ENCODE data around the gene SHISA7.
A peak's percentile ranks its signal among the peaks of the same experiment; 100 is the strongest.
"Not testable (repeated sequence)": the region's sequence is repeated elsewhere in the genome, so short reads cannot be mapped to it uniquely, and the experiment has no call there.

Gene SHISA7

DNA sequence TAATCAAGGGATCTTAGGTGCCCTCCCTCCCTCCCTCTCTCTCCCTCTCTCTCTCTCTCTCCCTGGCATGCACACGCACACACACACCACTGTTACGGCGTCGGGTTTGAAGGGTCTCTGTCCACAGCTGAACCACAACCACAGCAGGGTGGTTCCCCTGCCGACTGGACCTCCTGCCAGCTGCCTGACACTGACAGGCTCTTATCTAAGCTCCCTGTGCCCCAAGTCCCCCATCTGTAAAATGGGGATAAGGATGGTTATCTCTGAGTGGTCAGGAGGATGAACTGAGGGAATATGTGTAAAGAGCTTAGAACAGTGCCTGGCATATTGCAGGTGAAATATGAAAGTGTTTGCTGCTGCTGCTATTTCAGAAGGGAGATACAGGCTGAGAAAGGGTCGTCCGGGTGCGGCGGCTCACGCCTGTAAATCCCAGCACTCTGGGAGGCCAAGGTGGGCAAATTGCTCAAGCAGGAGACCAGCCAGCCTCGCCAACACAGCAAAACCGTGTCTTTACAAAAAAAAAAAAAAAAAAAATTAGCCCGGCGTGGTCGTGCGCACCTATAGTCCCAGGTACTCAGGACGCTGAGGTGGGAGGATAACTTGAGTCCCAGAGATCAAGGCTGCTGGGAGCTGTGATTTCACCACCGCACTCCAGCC lies 852 bp upstream of the SHISA7 start:
- no peak for DNase-seq

DNA sequence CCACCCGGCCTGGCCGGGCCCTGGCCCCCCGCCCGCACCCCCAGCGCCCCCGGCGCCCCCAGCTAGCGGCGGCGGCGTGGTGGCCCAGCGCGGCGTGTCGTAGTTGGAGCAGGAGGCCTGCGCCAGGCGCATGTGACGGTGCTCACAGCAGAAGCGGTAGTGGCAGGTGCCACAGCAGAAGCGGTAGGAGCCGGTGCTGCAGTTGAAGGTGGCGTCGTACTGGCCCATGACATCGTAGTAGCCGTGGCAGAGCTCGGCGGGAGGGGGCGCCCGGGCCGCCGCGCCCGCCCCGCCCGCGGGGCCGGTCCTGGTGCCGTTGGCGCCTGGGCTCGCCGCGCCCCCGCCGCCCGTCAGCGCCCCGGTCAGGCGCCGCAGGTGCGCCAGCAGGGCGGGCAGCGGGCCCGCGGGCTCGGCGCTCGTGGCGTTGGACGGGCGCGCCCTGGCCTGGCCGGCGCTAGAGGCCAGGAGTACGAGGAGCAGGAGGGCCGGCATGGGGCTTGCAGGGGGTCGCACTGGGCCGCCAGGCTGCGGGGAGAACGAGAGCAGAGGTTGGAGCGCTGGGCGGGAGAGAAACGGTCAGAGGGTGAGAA lies 633 bp downstream of the SHISA7 start:
- DNase-seq = no peak

DNA sequence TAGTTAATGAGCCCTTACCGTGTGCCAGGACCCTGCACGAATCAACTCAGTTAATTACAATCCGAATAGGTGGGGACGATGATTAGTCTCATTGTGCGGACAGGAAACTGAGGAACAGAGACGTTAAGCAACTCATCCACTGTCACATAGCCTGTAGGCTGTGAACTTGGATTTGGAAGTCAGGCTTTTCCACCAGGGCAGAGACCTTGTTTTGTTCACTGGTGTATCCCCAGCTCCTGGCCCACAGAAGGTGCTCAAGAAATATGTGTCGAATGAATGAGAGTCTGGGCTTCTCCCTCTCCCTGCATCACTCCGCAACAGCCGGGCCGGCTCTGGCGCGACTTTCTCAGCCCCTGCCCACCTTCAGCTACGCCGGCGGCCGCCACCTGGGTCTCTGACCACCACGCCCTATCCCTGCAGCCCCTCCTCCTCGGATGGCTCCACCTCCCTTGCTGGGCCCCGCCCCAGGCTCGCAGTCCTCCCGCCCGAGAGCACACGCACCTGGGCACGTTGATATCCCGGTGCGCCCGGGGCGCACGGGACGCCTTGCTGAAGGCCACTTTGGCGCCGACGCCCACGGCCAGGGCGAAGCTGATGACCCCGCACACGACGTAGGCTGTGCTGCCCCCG lies 1.3 kb downstream of the SHISA7 start:
- no peak for DNase-seq

DNA sequence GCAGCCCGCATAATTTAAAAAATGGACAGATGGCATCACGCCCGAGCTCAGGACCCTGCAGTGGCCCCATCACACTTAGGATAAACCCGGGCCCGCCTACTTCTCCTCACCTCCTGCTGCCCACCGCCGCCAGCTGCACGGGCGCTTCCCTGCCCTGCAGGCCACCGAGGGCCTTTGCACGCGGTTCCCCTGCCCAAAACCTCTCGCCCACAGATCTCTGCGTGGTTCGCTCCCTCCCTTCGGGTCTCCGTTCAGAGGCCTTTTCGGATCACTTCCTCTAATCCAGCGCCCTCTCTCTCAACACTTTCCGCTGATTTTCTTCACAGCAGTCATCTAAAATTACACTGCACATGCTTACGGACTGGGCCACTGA lies 1.8 kb downstream of the SHISA7 start:
- no peak for DNase-seq

DNA sequence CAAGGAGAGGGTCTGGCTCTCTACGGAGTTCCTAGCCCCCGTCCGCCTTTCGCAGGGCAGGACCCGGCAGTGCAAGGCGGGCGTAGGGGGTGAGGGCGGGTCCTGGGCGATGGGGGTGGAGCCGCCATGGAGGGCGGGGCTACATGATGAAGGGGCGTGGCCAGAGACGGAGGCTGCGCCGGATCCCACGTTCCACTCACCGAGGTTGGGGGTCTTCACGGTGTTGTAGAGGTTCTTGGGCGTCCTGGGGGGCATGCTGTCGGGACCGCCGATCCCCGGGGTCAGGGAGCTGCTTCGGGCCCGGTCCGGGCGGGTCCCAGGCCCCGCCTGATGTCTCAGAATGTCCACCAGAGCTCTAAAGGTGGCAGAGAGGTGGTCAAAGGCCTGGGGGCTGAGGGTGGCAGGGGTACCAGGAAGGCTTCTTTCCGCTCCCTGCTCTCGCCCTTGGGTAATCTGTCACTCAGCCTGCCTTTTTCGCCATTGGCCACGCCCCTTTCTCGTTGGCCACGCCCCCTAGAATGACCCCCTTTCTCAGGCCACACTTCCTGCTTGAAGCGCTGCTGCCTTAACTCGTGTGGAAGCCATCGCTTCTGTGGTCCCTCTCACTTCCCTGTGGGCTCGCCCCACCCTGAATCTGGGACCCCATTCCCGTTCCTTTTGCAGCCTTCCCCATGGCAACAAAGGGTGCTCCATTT lies 2.5 kb downstream of the SHISA7 start:
- no peak for DNase-seq

DNA sequence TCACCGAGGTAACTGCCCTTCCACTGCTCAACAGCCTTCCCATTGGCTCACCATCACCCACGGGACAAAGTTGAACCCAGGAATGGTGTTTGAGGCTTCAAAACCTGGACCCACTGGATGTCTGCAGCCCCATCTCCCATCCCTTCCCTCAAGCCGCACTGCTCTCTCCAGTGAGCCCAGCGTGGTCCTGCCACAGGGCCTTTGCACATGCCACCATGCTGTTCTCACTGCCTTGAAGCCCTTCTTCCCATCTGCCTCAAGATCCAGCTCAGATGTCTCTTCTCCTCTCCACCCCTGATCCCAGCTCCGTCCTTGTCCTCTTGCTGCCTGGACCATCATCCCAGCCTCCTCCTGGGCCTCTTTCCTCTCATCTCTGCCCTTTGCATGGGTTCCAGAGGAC lies 4.0 kb downstream of the SHISA7 start:
- DNase-seq = no peak

DNA sequence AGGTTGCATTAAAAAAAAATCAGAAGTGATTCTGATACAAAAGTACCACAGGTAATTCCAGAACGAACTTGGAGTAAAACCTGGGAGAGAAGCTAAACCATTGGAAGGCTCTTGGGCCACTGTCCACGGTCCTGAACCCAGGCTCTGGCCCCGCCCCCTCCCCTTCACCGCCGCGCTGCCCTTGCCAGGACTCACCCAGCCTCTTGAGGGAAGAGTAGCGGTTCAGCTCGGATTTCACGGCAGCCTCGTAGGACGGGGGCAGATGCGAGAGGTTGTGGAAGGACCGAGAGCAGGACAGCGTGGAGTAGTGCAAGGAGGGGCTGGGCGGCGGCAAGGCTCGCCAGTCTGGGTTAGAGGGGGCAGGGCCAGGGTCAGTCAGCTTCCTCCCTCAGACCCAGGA lies 5.7 kb downstream of the SHISA7 start:
- DNase-seq = no peak

DNA sequence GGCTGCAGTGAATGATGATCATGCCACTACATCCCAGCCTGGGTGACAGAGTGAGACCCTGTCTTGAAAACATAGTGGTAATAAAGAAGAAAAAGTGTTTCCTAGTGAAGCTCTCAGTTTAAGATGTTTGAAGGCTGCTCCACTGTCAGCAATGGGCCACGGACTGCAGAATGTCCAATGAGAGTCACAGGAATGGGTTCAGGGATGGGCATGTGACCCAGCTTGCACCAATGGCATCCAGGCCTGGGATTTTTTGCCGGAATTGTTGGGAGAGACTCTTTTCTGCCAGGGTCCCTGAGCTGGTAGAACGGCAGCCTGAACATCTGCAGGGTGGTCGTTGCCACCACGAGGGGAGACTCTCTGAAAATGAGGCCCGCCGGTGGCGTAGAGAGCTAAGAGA lies 6.3 kb downstream of the SHISA7 start:
- no peak for DNase-seq

DNA sequence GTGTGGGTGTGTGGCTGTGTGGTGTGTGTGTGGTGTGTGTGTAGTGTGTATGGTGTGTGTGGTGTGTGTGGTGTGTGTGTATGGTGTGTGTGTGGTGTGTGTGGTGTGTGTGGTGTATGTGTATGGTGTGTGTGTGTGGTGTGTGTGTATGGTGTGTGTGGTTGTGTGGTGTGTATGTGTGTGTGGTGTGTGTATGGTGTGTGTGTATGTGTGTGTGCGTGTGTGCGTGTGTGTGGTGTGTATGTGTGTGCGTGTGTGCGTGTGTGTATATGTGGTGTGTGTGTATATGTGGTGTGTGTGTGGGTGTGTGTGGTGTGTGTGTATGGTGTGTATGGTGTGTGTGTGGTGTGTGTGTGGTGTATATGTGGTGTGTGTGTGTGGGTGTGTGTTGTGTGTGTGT lies 8.1 kb downstream of the SHISA7 start:
- no peak for DNase-seq

DNA sequence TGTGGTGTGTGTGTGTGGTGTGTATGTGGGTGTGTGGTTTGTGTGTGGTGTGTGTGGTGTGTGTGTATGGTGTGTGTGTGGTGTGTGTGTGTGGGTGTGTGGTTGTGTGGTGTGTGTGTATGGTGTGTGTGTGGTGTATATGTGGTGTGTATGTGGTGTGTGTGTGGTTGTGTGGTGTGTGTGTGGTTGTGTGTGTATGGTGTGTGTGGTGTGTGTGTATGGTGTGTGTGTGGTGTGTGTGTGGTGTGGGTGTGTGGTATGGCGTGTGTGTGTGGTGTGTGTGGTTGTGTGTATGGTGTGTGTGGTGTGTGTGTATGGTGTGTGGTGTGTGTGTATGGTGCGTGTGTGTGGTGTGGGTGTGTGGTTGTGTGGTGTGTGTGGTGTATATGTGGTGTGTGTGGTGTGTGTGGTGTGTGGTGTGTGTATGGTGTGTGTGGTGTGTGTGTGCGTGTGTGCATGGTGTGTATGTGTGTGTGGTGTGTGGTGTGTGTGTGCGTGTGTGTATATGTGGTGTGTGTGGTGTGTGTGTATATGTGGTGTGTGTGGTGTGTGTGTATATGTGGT lies 8.7 kb downstream of the SHISA7 start:
- no peak for DNase-seq

DNA sequence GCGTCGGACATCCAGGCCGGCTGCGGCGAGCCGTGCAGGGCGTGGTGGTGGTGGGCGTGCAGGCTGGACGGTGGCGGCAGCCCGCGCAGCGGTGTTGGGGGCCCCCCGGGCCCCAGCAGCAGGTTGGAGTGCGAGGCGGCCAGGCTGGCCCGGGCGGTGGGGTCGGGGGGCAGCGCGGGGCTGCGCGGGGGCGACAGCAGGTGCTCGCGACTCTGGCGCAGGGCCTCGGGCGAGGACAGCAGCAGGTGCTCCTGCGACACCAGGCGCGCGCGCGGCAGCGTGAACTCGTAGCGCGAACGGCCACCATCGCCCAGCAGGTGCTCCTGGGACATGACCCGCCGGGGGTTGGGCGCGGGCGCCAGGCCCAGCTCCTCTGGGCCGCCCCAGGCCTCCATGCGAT lies 9.8 kb downstream of the SHISA7 start:
- DNase-seq = no peak

DNA sequence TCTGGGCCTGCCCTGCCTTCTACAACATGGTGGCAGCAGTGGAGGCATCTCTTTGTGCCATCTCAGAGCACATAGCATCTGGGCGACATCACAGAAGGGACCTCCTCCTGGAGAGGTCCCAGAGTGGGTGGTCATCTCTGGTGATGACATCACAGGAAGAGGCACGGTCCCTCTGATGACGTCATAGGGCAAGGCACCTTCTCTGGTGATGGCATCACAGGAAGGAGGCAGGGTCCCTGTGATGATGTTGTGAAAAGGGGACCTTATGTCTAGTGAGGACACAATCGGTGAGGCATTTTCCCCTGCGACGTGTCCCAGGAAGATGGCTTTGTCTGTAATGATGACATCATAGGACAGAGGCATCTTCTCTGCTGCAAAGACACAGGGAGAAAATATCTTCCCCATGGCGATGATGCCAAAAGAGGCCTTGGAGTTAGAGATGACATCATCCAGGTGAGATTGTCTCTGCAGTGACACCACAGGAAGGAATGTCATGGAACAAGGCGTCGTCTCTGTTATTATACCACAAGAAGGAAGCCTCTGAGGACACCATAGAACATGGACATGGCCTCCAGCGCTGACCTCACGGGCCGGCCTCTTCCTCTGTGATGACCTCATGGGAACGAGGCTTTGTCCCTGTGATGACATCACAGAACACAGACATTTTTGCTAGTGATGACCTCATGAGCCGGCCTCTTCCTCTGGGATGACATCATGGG lies 10.7 kb downstream of the SHISA7 start:
- DNase-seq = no peak

DNA sequence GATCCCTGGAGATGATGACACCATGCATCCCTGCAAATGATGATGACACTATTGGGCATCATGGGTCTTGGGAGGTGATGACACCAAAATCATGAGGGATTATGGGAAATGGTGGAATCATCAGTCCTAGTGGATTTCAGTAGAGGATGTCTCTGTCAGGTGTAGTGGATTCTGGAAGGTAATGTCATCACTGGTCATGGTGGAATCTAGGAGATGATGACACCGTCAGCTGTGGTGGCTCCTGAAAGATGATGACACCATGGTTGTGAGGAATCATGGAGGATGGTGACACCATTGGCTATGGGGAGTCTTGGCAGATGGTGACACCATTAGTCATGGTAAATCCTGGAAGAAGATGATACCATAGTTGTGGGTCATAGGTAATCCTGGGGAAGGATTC lies 11.9 kb downstream of the SHISA7 start:
- DNase-seq = no peak

DNA sequence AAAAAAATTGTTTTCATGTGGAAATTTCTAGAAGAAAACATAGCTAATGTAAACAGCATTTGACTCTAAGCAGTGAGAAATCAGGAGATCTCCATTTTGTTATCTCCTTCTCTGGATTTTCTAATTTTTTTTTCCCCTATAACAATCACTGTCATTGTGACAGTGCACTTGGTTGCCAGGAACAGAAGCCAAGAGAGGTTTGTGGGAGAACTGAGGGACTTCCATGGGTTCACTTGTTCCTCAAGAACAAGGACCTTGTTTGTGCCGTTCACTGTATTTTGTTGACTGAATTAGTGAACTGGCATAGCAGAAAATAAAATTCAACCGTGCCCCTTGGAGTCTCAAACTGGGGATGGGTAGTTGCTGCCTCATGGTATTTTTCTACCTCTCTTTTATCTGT lies 17.1 kb downstream of the SHISA7 start:
- DNase-seq = no peak

DNA sequence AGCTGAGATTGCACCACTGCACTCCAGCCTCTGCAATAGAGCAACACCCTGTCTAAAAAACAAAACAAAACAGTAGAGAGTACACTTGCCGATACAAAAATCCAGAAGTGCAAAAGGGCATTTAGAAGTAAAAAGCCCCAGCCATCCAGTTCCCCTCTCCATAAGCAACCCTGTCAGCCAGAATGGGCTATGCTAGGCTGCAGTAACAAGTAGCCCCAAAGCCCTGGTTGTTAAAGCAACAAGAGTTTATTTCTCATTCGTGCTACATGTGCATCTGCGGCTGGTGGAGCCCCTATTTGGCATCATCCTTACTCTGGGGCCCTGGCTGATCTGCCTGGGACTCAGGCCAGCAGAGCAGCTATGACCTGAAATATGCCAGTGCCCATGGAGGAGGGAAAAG lies 18.6 kb downstream of the SHISA7 start:
- DNase-seq = no peak

DNA sequence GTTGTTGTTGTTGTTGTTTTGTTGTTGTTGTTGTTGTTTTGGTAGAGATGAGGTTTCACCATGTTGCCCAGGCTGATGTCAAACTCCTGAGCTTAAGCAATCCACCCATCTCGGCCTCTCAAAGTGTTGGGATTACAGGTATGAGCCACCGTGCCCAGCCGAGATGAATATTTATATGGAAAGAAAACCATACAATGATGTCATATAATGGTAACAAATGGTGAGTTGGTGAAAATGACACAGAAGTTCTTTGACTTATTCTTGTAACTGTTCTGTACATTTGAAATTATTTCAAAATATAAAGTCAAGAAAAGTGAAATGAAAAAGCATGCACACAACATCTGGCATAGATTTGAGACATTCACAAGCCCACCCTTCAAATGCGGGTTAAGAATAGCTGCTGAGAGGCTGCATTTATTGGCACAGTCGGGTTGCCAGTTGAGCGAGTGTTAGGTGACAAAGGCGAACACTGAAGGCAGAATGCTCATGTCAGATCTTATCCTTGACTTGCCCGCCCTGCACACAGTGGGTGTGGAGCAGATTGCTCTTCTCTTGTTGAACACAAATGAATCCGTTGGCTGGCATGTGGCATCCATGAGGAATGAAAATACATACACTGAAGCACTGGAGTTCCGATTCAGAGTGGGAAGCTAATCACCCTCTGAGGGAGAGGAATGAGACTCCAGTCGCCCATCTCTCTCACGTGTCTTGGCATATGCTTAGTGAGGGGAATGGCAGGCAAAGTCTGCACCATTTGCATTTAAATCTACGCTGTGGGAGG lies 19.7 kb downstream of the SHISA7 start:
- no peak for DNase-seq

DNA sequence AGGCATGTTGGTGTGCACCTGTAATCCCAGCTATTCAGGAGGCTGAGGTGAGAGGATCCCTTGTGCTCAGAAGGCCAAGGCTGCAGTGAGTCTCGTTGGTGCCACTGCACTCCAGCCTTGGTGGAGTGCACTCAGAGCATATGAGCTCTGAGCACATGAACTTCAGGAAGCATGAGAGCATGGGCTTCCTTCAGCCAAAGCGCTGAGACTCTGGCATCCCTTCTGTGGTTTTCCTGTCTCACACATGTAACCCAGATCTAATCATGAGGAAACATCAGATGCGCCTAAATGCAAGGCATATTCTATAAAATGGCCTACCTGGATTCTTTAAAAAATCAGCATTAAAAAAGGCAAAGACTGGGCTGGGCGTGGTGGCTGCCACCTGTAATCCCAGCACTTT lies 21.8 kb downstream of the SHISA7 start:
- peak in 1 of 2 experiments; percentile 11 for DNase-seq

DNA sequence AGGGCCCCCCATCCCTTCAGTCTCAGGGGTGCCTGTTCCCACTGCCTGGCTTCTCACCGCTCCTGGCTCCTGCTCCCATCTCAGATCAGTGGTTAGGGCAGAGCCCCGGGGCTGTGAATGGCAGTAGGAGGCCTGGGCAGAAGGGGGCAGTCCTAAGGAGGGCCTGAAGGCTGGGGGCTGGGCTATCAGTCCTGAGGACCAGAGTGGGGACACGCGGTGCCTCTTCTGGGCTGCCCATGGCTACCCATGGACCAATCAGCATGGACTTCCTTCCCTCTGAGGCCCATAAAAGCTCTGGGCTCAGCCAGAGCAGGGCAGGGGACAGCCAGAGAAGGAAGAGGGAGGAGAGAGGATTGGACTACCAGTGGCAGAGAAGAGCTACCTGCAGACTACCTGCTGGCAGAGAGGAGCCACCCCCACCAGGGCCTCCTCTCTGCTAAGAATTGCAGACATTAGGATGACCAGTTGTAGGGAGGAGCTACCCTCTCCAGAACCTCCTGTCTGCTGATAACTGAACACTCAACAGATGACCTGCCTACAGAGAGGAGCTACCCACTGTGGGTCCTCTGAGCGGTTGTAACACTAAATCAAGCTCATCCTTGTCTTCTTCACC lies 23.4 kb downstream of the SHISA7 start:
- no peak for DNase-seq

DNA sequence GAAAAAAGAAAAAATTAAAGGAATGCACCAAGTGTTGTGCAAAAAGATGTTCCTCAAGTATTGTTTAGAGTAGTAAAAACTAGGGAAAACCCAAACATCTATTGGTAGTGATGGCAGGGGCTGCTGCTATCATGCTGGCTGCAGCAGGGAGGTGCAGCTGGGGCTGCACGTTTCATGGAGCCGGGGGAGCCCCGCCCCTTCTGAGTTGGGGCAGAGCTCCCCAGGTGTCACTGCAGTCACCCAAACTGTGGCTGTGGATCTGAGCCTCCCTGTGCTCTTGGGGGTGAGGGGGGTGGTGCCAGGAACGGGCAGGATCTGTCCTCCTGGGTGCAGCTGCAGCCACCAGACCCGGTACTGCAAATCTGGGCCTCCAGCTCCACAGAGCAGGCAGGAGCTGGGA lies 24.0 kb downstream of the SHISA7 start:
- DNase-seq = no peak

DNA sequence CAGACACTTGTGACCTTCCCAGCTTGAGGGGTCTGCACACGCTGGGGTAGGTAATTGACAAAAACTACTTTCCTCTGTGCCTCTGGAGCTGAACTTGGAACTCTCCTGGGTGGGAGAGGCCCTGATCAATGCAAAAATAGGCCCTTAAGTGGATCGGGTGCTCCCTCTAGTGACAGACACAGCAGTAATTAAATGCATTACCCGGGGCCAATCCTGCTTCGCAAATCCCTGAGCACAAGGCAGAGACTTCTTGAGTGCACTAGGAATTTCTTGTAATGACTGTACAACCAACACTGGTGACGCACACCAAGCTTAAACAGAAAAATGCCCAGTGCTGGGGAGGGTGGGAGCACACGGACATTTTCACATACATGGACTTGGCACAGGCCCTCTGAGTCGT lies 24.9 kb downstream of the SHISA7 start:
- DNase-seq = peak; percentile 45 to 52

DNA sequence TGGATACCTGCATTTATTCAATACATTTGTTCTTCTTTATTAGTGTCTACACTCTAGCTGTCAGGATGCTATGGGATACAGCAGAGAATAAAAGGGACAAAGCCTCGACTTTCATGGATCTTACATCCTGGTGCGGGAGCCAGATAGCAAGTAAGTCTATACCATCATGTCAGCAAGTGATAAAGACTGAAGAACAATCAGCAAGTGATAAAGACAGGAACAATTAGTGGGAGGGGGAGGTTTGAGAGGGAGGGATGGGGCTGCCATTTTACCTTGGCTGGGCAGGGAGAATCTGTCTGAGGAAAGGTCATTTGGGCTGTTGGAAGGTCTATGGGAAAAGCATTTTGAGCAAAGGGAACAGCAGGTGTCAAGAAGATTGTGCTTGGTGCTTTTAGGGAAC lies 32.9 kb downstream of the SHISA7 start:
- no peak for DNase-seq

DNA sequence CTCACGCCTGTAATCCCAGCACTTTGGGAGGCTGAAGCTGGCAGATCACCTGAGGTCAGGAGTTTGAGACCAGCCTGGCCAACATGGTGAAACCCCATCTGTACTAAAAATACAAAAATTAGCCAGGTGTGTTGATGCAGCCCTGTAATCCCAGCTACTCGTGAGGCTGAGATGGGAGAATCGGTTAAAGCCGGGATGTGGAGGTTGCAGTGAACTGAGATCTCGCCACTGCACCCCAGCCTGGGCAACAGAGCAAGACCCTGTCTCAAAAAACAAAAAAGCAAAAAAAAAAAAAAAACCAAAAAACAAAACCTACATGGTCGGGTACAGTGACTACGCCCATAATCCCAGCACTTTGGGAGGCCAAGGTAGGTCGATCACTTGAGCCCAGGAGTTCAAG lies 33.9 kb downstream of the SHISA7 start:
- not testable (repeated sequence) for DNase-seq
